ENCODE measurements around the gene OSBPL10.
A peak's percentile ranks its signal among the peaks of the same experiment; 100 is the strongest.
"Not testable (repeated sequence)": the region's sequence is repeated elsewhere in the genome, so short reads cannot be mapped to it uniquely, and the experiment has no call there.

OSBPL10 gene

GRCh38 chr3:31817411-31817966 is 163.6 kb downstream of the OSBPL10 start:
- DNase-seq = no peak

- no peak for DNase-seq
Measured at GRCh38 chr3:31815631-31816440, 165.2 kb downstream of the OSBPL10 start.

GRCh38 chr3:31815006-31815405 is 166.1 kb downstream of the OSBPL10 start:
- no peak for DNase-seq

GRCh38 chr3:31813686-31814085 is 167.4 kb downstream of the OSBPL10 start:
- no peak for DNase-seq

- no peak for DNase-seq
Measured at GRCh38 chr3:31813197-31813596, 167.9 kb downstream of the OSBPL10 start.

- DNase-seq = no peak
Measured at GRCh38 chr3:31810991-31811433, 170.1 kb downstream of the OSBPL10 start.

GRCh38 chr3:31808143-31808720 is 172.8 kb downstream of the OSBPL10 start:
- no peak for DNase-seq

GRCh38 chr3:31804251-31805051 is 176.6 kb downstream of the OSBPL10 start:
- no peak for DNase-seq

- no peak for DNase-seq
Measured at GRCh38 chr3:31802981-31803740, 177.9 kb downstream of the OSBPL10 start.

GRCh38 chr3:31800436-31800835 is 180.6 kb downstream of the OSBPL10 start:
- DNase-seq = no peak

- DNase-seq = no peak
Measured at GRCh38 chr3:31798840-31799239, 182.2 kb downstream of the OSBPL10 start.

GRCh38 chr3:31793821-31794220 is 187.2 kb downstream of the OSBPL10 start:
- DNase-seq = no peak

GRCh38 chr3:31791090-31791430 is 190.0 kb downstream of the OSBPL10 start:
- DNase-seq = no peak

GRCh38 chr3:31790193-31791089 is 190.6 kb downstream of the OSBPL10 start:
- DNase-seq = peak in 2 of 56 donors; percentile 6 to 7

- no peak for DNase-seq
Measured at GRCh38 chr3:31789429-31789828, 191.6 kb downstream of the OSBPL10 start.

GRCh38 chr3:31785734-31786133 is 195.3 kb downstream of the OSBPL10 start:
- DNase-seq = no peak

- no peak for DNase-seq
Measured at GRCh38 chr3:31785286-31785685, 195.8 kb downstream of the OSBPL10 start.

GRCh38 chr3:31783851-31784250 is 197.2 kb downstream of the OSBPL10 start:
- DNase-seq = not testable (repeated sequence)

GRCh38 chr3:31782306-31782705 is 198.8 kb downstream of the OSBPL10 start:
- not testable (repeated sequence) for DNase-seq

GRCh38 chr3:31779514-31779913 is 201.5 kb downstream of the OSBPL10 start:
- no peak for DNase-seq
